Dermis microvascular lymphatic vessel endothelial cell (primary cell): ENCODE results near the gene JMJD1C. TPM values are rescaled to one million over a fixed set of nuclear protein-coding genes. Genes with fewer than 3 reads are reported as not detected.
"Not testable (repeated sequence)": the region's sequence is repeated elsewhere in the genome, so short reads cannot be mapped to it uniquely, and the experiment has no call there.

Experiments
- DNase-seq, 2 donors: peaks; one replicate each; pipeline versions ENCODE4 v3.0.0 to v3.0.0-alpha.2; 2010; ENCODE audit warnings: low read depth in 2 of 2
- total RNA-seq: library from RNA; depleted of rRNA; stranded (reverse); fragments of >200 nt; gene quantifications from 2 replicates; pipeline ENCODE4 v1.2.1, GENCODE V29; 2014

Gene JMJD1C
- total RNA-seq, 1 donor from 2014 or later = 103 TPM

DNA sequence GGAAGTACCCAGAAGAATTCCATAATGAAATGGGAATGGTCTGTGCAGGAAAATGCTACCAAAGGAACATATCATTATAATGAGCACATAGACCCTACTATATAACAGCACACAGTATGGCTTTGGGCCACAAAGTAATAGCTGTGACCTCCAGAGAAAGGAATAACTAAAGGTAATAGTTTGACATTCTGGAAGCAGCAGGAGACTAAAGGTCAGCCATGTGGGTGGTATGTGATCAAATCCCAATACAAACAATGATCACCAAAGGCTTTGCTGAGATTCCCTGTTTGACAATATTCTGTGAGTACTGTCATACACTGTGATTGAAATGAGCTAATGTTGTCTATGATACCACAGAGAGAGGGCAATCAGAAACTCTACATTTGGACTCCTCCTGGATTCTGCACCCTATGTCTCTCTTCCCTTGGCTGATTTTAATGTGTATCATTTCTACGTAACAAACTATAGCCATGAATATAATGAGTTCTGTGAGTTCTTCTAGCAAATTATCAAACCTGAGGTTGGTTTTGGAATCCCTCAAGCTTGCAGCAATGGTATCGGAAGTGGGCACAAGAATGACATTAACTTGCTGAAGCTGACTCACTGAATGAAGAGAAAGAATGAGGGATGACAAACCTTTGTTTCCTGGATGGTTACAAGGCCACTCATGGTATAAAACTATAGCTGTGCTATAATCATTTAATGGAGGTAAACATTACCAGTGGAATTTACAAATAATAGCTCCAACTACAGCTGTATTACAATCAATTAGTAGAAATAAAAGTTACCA, 99.6 kb downstream of the JMJD1C start:
- DNase-seq = peak in 1 of 2 donors; percentile 26

GRCh38 chr10:63364918-63365317, 100.9 kb downstream of the JMJD1C start:
- no peak for DNase-seq

DNA sequence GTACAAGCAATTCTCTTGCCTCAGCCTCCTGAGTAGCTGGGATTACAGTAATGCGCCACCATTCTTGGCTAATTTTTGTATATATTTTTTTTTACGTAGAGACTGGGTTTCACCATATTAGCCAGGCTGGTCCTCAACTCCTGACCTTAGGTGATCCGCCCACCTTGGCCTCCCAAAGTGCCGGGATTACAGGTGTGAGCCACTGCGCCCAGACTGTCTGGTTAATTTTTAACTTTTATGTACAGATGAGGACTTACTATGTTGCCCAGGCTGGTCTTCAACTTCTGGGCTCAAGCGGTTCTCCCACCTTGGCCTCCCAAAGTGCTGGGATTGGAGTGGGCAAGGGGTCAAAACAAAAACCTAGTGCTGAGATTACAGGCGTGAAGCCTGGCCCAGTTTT, 101.8 kb downstream of the JMJD1C start:
- DNase-seq = no peak

- no peak for DNase-seq
These were observed 110.1 kb downstream of the JMJD1C start for GRCh38 chr10:63355682-63356081.

DNA sequence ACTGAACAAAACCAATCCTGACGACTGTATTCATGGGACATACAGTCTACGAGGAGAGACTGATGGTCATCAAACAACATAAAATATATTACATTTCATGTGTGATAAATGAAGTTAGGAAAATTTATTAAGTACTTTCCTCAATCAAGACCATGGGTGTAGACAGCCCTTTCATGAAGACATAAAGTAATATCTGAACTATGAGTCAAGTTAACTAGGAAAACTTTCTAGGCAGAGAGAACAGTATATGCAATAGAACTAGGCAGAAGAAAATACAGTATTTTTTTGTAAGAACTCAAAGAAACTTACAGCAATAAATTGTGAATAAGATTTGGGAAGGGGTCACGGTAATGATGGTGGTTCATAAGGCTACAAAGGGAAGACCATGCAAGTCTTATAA, 112.8 kb downstream of the JMJD1C start:
- no peak for DNase-seq

DNA sequence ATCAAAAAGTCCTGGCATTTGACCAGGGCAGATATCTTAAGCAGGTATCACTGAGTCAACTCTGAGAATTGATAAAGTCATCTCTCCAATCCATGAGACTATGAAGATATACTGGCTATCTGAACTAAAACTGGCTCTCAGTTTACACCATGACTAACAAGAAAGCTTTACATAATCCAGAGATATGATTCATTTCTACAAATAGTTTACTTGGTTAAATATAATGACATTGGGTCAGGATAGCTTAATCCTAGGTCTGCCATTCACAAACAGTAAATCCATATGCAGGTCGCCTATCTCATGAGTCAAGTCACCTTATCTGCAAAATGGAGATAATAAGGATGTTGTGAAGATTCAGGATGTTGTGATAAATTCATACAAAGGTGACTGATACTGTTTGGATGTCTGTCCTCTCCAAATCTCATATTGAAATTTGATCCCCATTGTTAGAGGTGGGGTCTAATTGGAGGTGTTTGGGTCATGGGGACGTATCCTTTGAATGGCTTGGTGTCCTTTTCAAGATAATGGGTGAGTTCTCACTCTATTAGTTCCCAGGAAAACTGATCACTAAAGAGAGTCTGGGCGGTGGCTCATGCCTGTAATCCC, 117.4 kb downstream of the JMJD1C start:
- DNase-seq = no peak

GRCh38 chr10:63346015-63346441, 119.7 kb downstream of the JMJD1C start:
- DNase-seq = peak in 1 of 2 donors; percentile 5

- DNase-seq = no peak
These were observed 121.5 kb downstream of the JMJD1C start for GRCh38 chr10:63344269-63344668.

- peak in 1 of 2 donors; percentile 11 for DNase-seq
These were observed 122.3 kb downstream of the JMJD1C start for GRCh38 chr10:63343476-63343875.

DNA sequence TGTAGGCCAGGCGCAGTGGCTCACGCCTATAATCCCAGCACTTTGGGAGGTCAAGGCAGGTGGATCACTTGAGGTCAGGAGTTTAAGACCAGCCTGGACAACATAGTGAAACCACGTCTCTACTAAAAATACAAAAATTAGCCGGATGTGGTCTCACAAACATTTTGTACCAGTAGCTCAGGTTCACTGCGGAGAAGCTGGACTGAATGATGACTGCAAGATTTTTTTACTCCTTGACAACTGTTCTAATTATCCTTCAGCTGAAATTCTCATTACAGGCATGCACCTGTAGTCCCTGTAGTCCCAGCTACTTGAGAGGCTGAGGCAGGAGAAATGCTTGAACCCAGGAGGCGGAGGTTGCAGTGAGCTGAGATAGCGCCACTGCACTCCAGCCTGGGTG, 126.1 kb downstream of the JMJD1C start:
- DNase-seq = not testable (repeated sequence)

- no peak for DNase-seq
These were observed 128.1 kb downstream of the JMJD1C start for GRCh38 chr10:63337455-63338251.

DNA sequence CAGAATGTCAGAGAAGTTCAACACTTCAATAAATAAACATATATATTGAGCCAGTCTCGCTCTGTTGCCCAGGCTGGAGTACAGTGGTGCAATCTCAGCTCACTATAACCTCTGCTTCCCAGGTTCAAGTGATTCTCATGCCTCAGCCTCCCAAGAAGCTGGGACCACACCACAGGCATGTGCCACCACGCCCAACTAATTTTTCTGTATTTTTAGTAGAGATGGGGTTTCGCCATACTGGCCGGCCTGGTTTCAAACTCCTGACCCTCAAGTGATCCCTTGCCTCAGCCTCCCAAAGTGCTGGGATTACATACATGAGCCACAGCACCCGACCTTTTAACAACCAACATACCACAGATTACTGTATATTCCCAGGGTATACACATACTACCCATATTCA, 134.2 kb downstream of the JMJD1C start:
- no peak for DNase-seq

GRCh38 chr10:63324495-63324854, 141.3 kb downstream of the JMJD1C start:
- no peak for DNase-seq

- DNase-seq = no peak
These were observed 141.9 kb downstream of the JMJD1C start for GRCh38 chr10:63323701-63324494.

- DNase-seq = no peak
These were observed 145.1 kb downstream of the JMJD1C start for GRCh38 chr10:63320683-63321082.

GRCh38 chr10:63319231-63319630, 146.5 kb downstream of the JMJD1C start:
- no peak for DNase-seq

DNA sequence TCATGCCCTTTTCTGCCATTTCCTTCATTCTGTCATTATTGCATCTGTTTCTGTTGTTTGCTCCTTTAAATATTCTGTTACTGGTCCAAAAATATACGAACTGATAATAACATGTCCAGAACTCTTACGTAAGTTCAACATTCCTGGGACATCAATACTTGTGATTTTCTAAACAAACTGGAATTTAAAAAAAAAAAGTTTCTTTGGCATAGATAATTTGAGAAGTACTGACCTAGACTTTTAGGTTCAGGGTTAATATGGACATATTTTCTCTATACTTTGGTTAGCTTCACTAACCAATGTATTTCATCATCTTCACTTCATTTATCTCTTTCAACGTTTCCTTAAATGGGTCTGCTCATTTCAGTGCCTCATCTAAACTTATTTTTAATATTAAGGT, 147.3 kb downstream of the JMJD1C start:
- DNase-seq = no peak

DNA sequence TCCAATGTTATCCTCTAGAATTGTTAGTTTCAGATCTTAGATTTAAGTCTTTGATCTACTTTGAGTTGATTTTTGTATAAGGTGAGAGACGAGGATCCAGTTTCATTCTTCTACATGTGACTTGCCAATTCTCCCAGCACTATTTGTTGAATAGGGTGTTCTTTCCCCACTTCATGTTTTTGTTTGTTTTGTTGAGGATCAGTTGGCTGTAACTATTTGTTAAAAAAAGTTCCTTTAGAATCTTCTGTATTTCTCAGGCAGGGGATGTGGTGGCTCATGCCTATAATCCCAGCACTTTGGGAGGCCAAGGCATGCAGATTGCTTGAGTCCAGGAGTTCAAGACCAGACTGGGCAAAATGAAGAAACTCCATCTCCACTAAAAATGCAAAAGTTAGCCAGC, 151.8 kb downstream of the JMJD1C start:
- DNase-seq = no peak

DNA sequence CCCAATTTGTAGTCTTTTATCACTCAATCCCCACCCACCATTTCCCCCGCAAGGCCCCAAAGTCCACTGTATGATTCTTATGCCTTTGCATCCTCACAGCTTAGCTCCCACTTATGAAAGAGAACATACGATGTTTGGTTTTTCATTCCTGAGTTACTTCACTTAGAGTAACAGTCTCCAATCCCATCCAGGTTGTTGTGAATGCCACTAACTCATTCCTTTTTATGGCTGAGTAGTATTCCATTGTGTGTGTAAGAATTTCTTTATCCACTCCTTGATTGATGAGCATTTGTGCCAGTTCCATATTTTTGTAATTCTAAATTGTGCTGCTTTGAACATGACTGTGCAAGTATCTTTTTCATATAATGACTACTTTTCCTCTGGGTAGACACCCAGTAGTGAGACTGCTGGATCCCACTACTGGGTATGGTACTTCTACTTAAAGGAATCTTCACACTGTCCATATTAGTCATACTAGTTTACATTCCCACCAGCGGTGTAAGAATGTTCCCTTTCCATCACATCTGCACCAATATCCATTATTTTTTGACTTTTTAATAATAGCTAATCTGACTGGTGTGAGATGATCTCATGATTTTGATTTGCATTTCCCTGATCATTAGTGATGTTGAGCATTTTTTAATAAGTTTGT, 152.6 kb downstream of the JMJD1C start:
- DNase-seq = no peak

GRCh38 chr10:63308628-63309027, 157.1 kb downstream of the JMJD1C start:
- no peak for DNase-seq

DNA sequence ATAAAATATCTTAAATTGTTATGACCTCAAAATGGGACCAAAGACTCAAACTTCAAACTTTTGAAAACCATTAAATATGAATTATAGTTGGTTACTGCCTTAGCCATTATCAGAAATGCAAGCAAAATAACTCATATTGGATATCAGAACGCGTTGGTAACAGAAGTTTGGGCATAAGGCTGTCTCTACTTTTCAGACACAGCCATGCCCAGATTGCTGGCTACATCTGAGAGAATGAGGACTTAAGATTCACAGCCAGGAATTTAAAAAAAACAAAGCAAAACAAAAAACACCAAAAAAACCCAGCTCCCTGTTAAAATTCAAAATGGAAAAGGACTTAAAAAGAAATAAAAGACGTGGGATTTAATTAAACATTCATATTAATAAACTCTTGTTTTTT, 161.6 kb downstream of the JMJD1C start:
- DNase-seq = no peak
